ENCODE results near the gene CTDSP1.

GRCh38 chr2:218434456-218434855 lies 34.8 kb downstream of the CTDSP1 start:
- TF ChIP-seq CTCF (IDR thresholded peaks at IDR 0.05) = no peak
- no peak for TF ChIP-seq EP300 (IDR thresholded peaks at IDR 0.05)
- no peak for TF ChIP-seq POLR2A (IDR thresholded peaks at IDR 0.05)

All from ovary (tissue), 3 donors.